K562 (cell line): ENCODE results near the gene SCFD2.

Experiments
- ELK1 ChIP-seq: sonication (generic); formaldehyde crosslinking; IDR thresholded peaks from 2 replicates; pipeline ENCODE4 v1.8.1; 2022; ENCODE audit warnings: missing genetic modification reagents
- EP300 ChIP-seq: IDR thresholded peaks from 2 replicates; pipeline ENCODE4 v1.6.1; 2012; ENCODE audit warnings: low read length, improper control_type of control experiment
- HNRNPL ChIP-seq: fragments of 200-400 bp; formaldehyde crosslinking; IDR thresholded peaks from 2 replicates; pipeline ENCODE4 v1.6.1; 2017; ENCODE audit warnings: low read depth, mild to moderate bottlenecking, low read length
- HNRNPUL1 ChIP-seq: fragments of 200-400 bp; formaldehyde crosslinking; IDR thresholded peaks from 2 replicates; pipeline ENCODE4 v1.6.1; 2017; ENCODE audit warnings: low read length
- MBD1 ChIP-seq: fragments of 250-450 bp; sonication (Bioruptor Pico); IDR thresholded peaks from 2 replicates; pipeline ENCODE4 v1.8.0; 2022; ENCODE audit warnings: inconsistent platforms
- MXI1 ChIP-seq: IDR thresholded peaks from 2 replicates; pipeline ENCODE4 v1.6.1; 2011; ENCODE audit warnings: low read depth, mild to moderate bottlenecking, improper control_type of control experiment, low read length
- MYBL2 ChIP-seq, 2 experiments: fragments of 450-650 bp in 1 of 2; sonication (generic) in 1 of 2; formaldehyde crosslinking in 1 of 2; IDR thresholded peaks; 2 replicates each; pipeline versions ENCODE4 v1.6.1 to v1.8.1; 2017 to 2022; ENCODE audit warnings: borderline replicate concordance in 1 of 2, inconsistent platforms in 1 of 2, low read depth in 1 of 2, mild to moderate bottlenecking in 1 of 2, missing genetic modification reagents in 1 of 2, moderate library complexity in 1 of 2
- ZNF324 ChIP-seq: fragments of 250-450 bp; sonication (Bioruptor Pico); IDR thresholded peaks from 2 replicates; pipeline ENCODE4 v1.4.0; 2020; ENCODE audit warnings: mild to moderate bottlenecking
- ZNF785 ChIP-seq: fragments of 250-450 bp; sonication (Bioruptor Pico); IDR thresholded peaks from 2 replicates; pipeline ENCODE4 v1.4.0; 2020; ENCODE audit warnings: mild to moderate bottlenecking

- TF ChIP-seq MXI1 (no peak), HNRNPL (no peak), ELK1 (CRISPR knock-in tag) (no peak), EP300 (no peak), MBD1 (CRISPR knock-in tag) (no peak), HNRNPUL1 (no peak), ZNF785 (no peak), MYBL2 (IDR thresholded peaks at IDR 0.05; ENCODE audit: low read depth) (no peak), MYBL2 (CRISPR knock-in tag; IDR thresholded peaks at IDR 0.05; ENCODE audit: borderline replicate concordance) (no peak), ZNF324 (CRISPR knock-in tag) (no peak)
Measured at GRCh38 chr4:52877036-52877435, 488.8 kb downstream of the SCFD2 start.
